GM18858 (cell line): ENCODE results near the gene PDE6A.

Source experiments
- ATAC-seq: cut with Tn5 transposase; IDR thresholded peaks from one replicate; pipeline ENCODE4 v1.9.1; 2021; ENCODE audit not compliant: unreplicated experiment

Gene PDE6A

GRCh38 chr5:149840226-149840825 lies 104.3 kb downstream of the PDE6A start:
- ATAC-seq, result no peak

GRCh38 chr5:149839761-149840160 lies 104.8 kb downstream of the PDE6A start:
- no peak for ATAC-seq

- ATAC-seq, result no peak
Measured at GRCh38 chr5:149838881-149839739, 105.5 kb downstream of the PDE6A start.

GRCh38 chr5:149837680-149838269 lies 106.8 kb downstream of the PDE6A start:
- no peak for ATAC-seq

GRCh38 chr5:149836451-149837139 lies 108.0 kb downstream of the PDE6A start:
- no peak for ATAC-seq

GRCh38 chr5:149834246-149834855 lies 110.2 kb downstream of the PDE6A start:
- ATAC-seq, result no peak

- ATAC-seq, result no peak
Measured at GRCh38 chr5:149833116-149833827, 111.3 kb downstream of the PDE6A start.

- ATAC-seq, result no peak
Measured at GRCh38 chr5:149832636-149833035, 112.0 kb downstream of the PDE6A start.

- peak; percentile 86 for ATAC-seq
Measured at GRCh38 chr5:149831492-149831891, 113.1 kb downstream of the PDE6A start.

- ATAC-seq, result no peak
Measured at GRCh38 chr5:149830579-149830978, 114.0 kb downstream of the PDE6A start.

GRCh38 chr5:149829954-149830353 lies 114.6 kb downstream of the PDE6A start:
- no peak for ATAC-seq

- peak; percentile 64 for ATAC-seq
Measured at GRCh38 chr5:149828161-149829011, 116.2 kb downstream of the PDE6A start.

- no peak for ATAC-seq
Measured at GRCh38 chr5:149827546-149827945, 117.0 kb downstream of the PDE6A start.

GRCh38 chr5:149827086-149827485 lies 117.5 kb downstream of the PDE6A start:
- no peak for ATAC-seq

- ATAC-seq, result no peak
Measured at GRCh38 chr5:149826574-149826973, 118.0 kb downstream of the PDE6A start.

GRCh38 chr5:149824846-149825245 lies 119.7 kb downstream of the PDE6A start:
- ATAC-seq, result no peak

- ATAC-seq, result no peak
Measured at GRCh38 chr5:149824120-149824519, 120.5 kb downstream of the PDE6A start.

GRCh38 chr5:149823375-149823774 lies 121.2 kb downstream of the PDE6A start:
- ATAC-seq, result no peak

- no peak for ATAC-seq
Measured at GRCh38 chr5:149822301-149822700, 122.3 kb downstream of the PDE6A start.
